Heart left ventricle (tissue), 13 donors: ENCODE results near the gene MRPS21.

Experiments used
- POLR2A ChIP-seq, 2 donors: fragments of 450-650 bp; IDR thresholded peaks; one replicate each; pipeline ENCODE4 v1.6.1; 2017; ENCODE audit warnings: antibody characterized with exemption in 2 of 2, mild to moderate bottlenecking in 2 of 2, moderate library complexity in 2 of 2
- TF ChIP-seq, protein P1 (sequence below), 12 donors: fragments of 200-600 bp; sonication (generic) in 4 of 12; IDR thresholded peaks; one replicate each; pipeline versions ENCODE4 v1.5.0 to v1.8.0; 2018 to 2022; ENCODE audit warnings: antibody characterized with exemption in 12 of 12, mild to moderate bottlenecking in 5 of 12
- donor health status: ischemic (EF 13 %, LVEDD 7.1; RV severe dilation, severe dysfunction).
- donor health status: DM: no; HTN: yes; CAD: no.
- donor health status: DM: no; HTN: no; CAD: no.
- donor health status: ischemic (EF 25% LVEDD 6.9; RV normal size, moderate dysfunction).
- donor health status: ischemic (EF 25% LVEDD 5.7; RV mildly dilated, moderate dysfunction).
- donor health status: ischemic (EF 35%, LVEDD 5.7; RV mildly dilated, moderate dysfunction).
- donor health status: nonischemic (EF 11% LVEDD 7.7; RV severe dilation, severe dysfunction).
- donor health status: DM: yes; HTN: yes; CAD: no.
- donor health status: PGD.
- donor health status: ischemic (EF 29% LVEDD 5.4; RV normal size, mild dysfunction).
- donor health status: nonischemic (EF 23%, LVEDD 6.1; RV moderate dilation, normal function).

DNA sequence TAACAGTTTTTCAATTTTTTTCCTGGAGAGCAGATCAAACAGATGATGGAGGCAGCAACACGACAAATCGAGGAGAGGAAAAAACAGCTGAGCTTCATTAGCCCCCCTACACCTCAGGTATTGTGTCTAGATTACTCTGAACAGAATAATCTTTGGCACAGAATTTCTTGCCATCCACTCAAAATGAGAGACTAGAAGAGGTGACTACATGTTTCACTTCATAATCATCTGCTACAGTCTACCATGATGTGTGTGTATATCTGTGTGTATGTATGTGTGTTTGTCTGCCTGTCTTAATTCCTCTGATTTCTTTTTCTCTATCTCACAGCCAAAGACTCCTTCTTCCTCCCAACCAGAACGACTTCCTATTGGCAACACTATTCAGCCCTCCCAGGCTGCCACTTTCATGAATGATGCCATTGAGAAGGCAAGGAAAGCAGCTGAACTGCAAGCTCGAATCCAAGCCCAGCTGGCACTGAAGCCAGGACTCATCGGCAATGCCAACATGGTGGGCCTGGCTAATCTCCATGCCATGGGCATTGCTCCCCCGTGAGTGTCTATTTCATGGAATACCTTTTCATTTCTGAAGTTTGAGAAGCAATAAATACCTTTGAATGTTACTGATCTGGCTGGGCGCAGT, 39.1 kb downstream of the MRPS21 start:
- TF ChIP-seq, protein P1, sequence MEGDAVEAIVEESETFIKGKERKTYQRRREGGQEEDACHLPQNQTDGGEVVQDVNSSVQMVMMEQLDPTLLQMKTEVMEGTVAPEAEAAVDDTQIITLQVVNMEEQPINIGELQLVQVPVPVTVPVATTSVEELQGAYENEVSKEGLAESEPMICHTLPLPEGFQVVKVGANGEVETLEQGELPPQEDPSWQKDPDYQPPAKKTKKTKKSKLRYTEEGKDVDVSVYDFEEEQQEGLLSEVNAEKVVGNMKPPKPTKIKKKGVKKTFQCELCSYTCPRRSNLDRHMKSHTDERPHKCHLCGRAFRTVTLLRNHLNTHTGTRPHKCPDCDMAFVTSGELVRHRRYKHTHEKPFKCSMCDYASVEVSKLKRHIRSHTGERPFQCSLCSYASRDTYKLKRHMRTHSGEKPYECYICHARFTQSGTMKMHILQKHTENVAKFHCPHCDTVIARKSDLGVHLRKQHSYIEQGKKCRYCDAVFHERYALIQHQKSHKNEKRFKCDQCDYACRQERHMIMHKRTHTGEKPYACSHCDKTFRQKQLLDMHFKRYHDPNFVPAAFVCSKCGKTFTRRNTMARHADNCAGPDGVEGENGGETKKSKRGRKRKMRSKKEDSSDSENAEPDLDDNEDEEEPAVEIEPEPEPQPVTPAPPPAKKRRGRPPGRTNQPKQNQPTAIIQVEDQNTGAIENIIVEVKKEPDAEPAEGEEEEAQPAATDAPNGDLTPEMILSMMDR (IDR thresholded peaks at IDR 0.05): no peak
- TF ChIP-seq POLR2A (IDR thresholded peaks at IDR 0.05): no peak
